Muscle layer of colon (tissue), 2 donors: ENCODE measurements around the gene HSPA12A.

ENCODE experiments used
- H3K27ac ChIP-seq: one replicate; pipeline ENCODE4 v1.7.0; 2013; ENCODE audit warnings: low read depth, mild to moderate bottlenecking, low read length, moderate library complexity
- H3K27me3 ChIP-seq, 2 donors: one replicate each; pipeline ENCODE4 v1.7.0; 2013; ENCODE audit warnings: low read length in 2 of 2, mild to moderate bottlenecking in 2 of 2; ENCODE audit not compliant: insufficient read depth in 2 of 2, control insufficient read depth in 1 of 2
- H3K36me3 ChIP-seq: one replicate; pipeline ENCODE4 v1.7.0; 2013; ENCODE audit warnings: mild to moderate bottlenecking, low read length; ENCODE audit not compliant: insufficient read depth
- H3K4me1 ChIP-seq: one replicate; pipeline ENCODE4 v1.7.0; 2013; ENCODE audit warnings: mild to moderate bottlenecking, low read length; ENCODE audit not compliant: insufficient read depth
- H3K4me3 ChIP-seq, 2 donors: one replicate each; pipeline ENCODE4 v1.7.0; 2013; ENCODE audit warnings: low read length in 2 of 2, low read depth in 1 of 2, mild to moderate bottlenecking in 1 of 2, moderate library complexity in 1 of 2
- H3K9ac ChIP-seq: one replicate; pipeline ENCODE4 v1.7.0; 2013; ENCODE audit warnings: low read length
- H3K9me3 ChIP-seq: one replicate; pipeline ENCODE4 v1.7.0; 2013; ENCODE audit warnings: mild to moderate bottlenecking, low read length
- donor health status: abdominal sarcoma.
- donor health status: Adenocarcinoma of cecum.

The HSPA12A gene

DNA sequence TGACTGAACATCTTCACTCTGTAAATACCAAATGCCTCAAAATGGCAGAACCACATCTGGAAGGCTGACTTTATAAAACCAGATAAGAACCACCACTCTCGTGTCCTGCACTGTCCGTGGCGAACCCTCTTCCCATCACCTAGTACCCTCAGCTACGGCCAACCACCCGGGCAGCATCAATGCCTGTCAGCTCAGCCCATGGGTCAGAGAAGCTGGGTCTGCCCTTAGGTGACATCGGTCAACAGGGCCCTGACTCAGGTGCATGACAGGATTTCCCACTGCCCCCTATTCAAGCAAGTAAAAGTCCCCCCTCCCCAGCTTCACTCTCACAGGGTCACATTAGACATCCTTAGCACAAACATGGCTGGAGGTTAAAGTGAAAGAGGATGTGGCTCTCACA lies 56.6 kb downstream of the HSPA12A start:
- H3K36me3 ChIP-seq: no peaks in the 10 kb centered on the region
- H3K27me3 ChIP-seq: no peaks in the 10 kb centered on the region
- H3K4me1 ChIP-seq: peaks cover 21% of the 10 kb centered on the region
- H3K9ac ChIP-seq: no peak overlapping the region
- no peak overlapping the region for H3K4me3 ChIP-seq
- no peak overlapping the region for H3K27ac ChIP-seq
- H3K9me3 ChIP-seq: no peaks in the 10 kb centered on the region

DNA sequence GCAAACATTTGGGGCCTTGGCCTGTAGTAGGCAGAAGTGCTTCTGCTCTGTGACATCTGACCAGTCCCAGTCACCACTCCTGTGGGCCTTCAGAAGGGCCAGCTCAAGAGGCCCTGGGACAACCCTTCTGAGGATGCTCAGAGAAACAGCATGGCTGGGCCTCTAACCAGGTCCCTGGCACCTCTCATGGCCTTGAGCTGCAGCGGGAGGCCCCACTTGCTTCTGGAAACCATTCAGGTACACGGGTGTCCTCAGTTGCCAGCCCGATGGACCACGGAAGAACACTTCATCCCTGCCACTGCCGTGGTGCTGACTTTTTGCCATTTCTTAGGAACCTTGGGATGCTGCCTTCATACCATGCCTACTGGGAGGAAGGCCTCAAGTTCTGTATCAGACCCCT lies 57.6 kb downstream of the HSPA12A start:
- Histone ChIP-seq H3K27me3 (no peaks in the 10 kb centered on the region), H3K4me3 (no peak overlapping the region), H3K9me3 (no peaks in the 10 kb centered on the region)

DNA sequence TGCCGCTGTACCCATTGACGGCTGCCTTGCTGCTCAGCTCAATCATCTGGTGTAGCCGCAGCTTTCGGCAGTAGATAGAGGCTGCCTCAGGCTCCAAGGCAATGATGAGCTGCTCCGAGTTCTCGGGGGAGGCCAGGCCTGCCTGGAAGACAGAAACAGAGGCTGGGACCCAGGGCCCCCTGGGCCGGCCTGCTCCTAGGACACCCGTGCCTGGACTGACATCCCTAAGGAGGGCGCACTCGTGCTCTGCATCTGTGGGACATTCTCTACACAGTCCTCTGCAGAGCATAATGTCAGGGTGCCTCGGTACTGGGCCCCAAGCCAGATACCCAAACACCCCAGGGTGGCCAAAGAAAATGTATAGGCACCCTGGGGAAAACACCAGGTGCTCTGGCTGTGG lies 58.5 kb downstream of the HSPA12A start:
- Histone ChIP-seq H3K9ac (no peak overlapping the region), H3K36me3 (no peaks in the 10 kb centered on the region), H3K4me3 (no peak overlapping the region), H3K9me3 (no peaks in the 10 kb centered on the region), H3K4me1 (peaks cover 7% of the 10 kb centered on the region), H3K27ac (no peak overlapping the region), H3K27me3 (no peaks in the 10 kb centered on the region)

More for the DNA sequence above, 57.6 kb downstream of the HSPA12A start:
- no peak overlapping the region for H3K27ac ChIP-seq
- peaks cover 17% of the 10 kb centered on the region for H3K4me1 ChIP-seq
- no peaks in the 10 kb centered on the region for H3K36me3 ChIP-seq
- no peak overlapping the region for H3K9ac ChIP-seq

GRCh38 chr10:116683166-116683565 lies 59.2 kb downstream of the HSPA12A start:
- no peak overlapping the region for H3K4me3 ChIP-seq
- H3K9me3 ChIP-seq: no peaks in the 10 kb centered on the region
- H3K27ac ChIP-seq: no peak overlapping the region
- H3K27me3 ChIP-seq: no peaks in the 10 kb centered on the region
- peaks cover under 1% of the 10 kb centered on the region for H3K4me1 ChIP-seq
- H3K36me3 ChIP-seq: no peaks in the 10 kb centered on the region
- H3K9ac ChIP-seq: no peak overlapping the region

GRCh38 chr10:116679351-116679750 lies 63.0 kb downstream of the HSPA12A start:
- Histone ChIP-seq H3K4me3 (no peak overlapping the region), H3K27ac (no peak overlapping the region), H3K27me3 (no peaks in the 10 kb centered on the region), H3K36me3 (no peaks in the 10 kb centered on the region), H3K9ac (no peak overlapping the region), H3K4me1 (no peaks in the 10 kb centered on the region), H3K9me3 (no peaks in the 10 kb centered on the region)

GRCh38 chr10:116676633-116677032 lies 65.7 kb downstream of the HSPA12A start:
- H3K27ac ChIP-seq: no peak overlapping the region
- H3K9me3 ChIP-seq: no peaks in the 10 kb centered on the region
- H3K9ac ChIP-seq: no peak overlapping the region
- no peaks in the 10 kb centered on the region for H3K4me1 ChIP-seq
- no peak overlapping the region for H3K4me3 ChIP-seq
- H3K27me3 ChIP-seq: no peaks in the 10 kb centered on the region
- H3K36me3 ChIP-seq: peaks cover 5% of the 10 kb centered on the region

DNA sequence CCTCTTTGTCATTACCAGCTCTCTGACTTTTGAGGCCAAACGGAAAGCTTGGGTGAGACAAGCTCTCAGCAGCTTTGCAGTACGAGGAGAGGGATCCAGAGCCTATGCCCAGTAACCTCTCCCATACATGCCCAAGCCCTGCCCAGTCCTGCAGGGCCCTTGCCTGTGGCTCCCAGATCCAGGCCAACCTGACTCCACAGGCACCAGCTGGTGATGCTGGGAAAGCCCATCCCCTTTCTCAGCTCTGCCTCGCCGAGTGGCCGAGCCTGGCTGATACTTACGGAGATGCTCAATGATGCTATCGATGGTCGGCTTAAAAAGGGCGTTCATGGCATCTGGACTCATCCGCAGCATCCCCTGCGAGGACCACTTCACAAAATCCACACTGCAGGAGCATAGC lies 66.2 kb downstream of the HSPA12A start:
- Histone ChIP-seq H3K9ac (no peak overlapping the region), H3K27me3 (no peaks in the 10 kb centered on the region), H3K36me3 (peaks cover 5% of the 10 kb centered on the region), H3K4me3 (no peak overlapping the region), H3K9me3 (no peaks in the 10 kb centered on the region), H3K27ac (no peak overlapping the region), H3K4me1 (no peaks in the 10 kb centered on the region)

GRCh38 chr10:116674901-116675423 lies 67.4 kb downstream of the HSPA12A start:
- no peak overlapping the region for H3K4me3 ChIP-seq
- H3K36me3 ChIP-seq: peaks cover 5% of the 10 kb centered on the region
- no peaks in the 10 kb centered on the region for H3K4me1 ChIP-seq
- no peak overlapping the region for H3K9ac ChIP-seq
- no peaks in the 10 kb centered on the region for H3K9me3 ChIP-seq
- no peak overlapping the region for H3K27ac ChIP-seq
- H3K27me3 ChIP-seq: peaks cover 0 to 2% of the 10 kb centered on the region in 2 donors

- Histone ChIP-seq H3K27ac (no peak overlapping the region), H3K4me1 (no peaks in the 10 kb centered on the region), H3K9ac (no peak overlapping the region), H3K9me3 (no peaks in the 10 kb centered on the region), H3K4me3 (no peak overlapping the region), H3K36me3 (peaks cover 5% of the 10 kb centered on the region), H3K27me3 (peaks cover 0 to 4% of the 10 kb centered on the region in 2 donors)
These were observed 68.5 kb downstream of the HSPA12A start for GRCh38 chr10:116673866-116674265.

GRCh38 chr10:116672891-116673290 lies 69.5 kb downstream of the HSPA12A start:
- peaks cover 5% of the 10 kb centered on the region for H3K36me3 ChIP-seq
- H3K27ac ChIP-seq: no peak overlapping the region
- no peaks in the 10 kb centered on the region for H3K4me1 ChIP-seq
- H3K9me3 ChIP-seq: no peaks in the 10 kb centered on the region
- no peak overlapping the region for H3K9ac ChIP-seq
- no peak overlapping the region for H3K4me3 ChIP-seq
- peaks cover 0 to 4% of the 10 kb centered on the region in 2 donors for H3K27me3 ChIP-seq

- no peak overlapping the region for H3K9ac ChIP-seq
- H3K9me3 ChIP-seq: no peaks in the 10 kb centered on the region
- H3K4me1 ChIP-seq: no peaks in the 10 kb centered on the region
- H3K27ac ChIP-seq: no peak overlapping the region
- H3K36me3 ChIP-seq: peaks cover 5% of the 10 kb centered on the region
- H3K4me3 ChIP-seq: no peak overlapping the region
- peaks cover 0 to 4% of the 10 kb centered on the region in 2 donors for H3K27me3 ChIP-seq
These were observed 71.0 kb downstream of the HSPA12A start for GRCh38 chr10:116671274-116671926.

GRCh38 chr10:116670706-116671105 lies 71.7 kb downstream of the HSPA12A start:
- H3K4me3 ChIP-seq: no peak overlapping the region
- no peaks in the 10 kb centered on the region for H3K9me3 ChIP-seq
- peaks cover 5% of the 10 kb centered on the region for H3K36me3 ChIP-seq
- peaks cover 0 to 4% of the 10 kb centered on the region in 2 donors for H3K27me3 ChIP-seq
- no peak overlapping the region for H3K9ac ChIP-seq
- peaks cover 7% of the 10 kb centered on the region for H3K4me1 ChIP-seq
- H3K27ac ChIP-seq: no peak overlapping the region
